ENCODE results near the gene ADH5.
"Not testable (repeated sequence)": the region's sequence is repeated elsewhere in the genome, so short reads cannot be mapped to it uniquely, and the experiment has no call there.

- TF ChIP-seq POLR2A, CTCF, EP300 (IDR thresholded peaks at IDR 0.05): not testable (repeated sequence)
These were observed 28.7 kb upstream of the ADH5 start for GRCh38 chr4:99117122-99117841.
